ENCODE measurements around the gene NOL3. TPM values are rescaled to one million over a fixed set of nuclear protein-coding genes. Genes with fewer than 3 reads are reported as not detected.

Gene NOL3
- total and polyA plus RNA-seq, 2 of the 13 experiments (the other 11 are each of a cell fraction or from before 2014, with no cell fraction given) = 5.7 to 20.5 TPM

GRCh38 chr16:67170168-67170948, at the start of gene NOL3 (continued):
- TF ChIP-seq ZBTB25 (CRISPR knock-in tag; IDR thresholded peaks at IDR 0.05) (no peak; the same call in 1 of the 2 replicates), ARID5B (CRISPR knock-in tag; IDR thresholded peaks at IDR 0.05) (peak; percentile 13; the same call in 1 of the 2 replicates), AGO2 (optimal IDR thresholded peaks at IDR 0.05; ENCODE audit: low read depth, low read length) (peak; percentile 20), ZNF414 (CRISPR knock-in tag; IDR thresholded peaks at IDR 0.05) (peak; percentile 43; the same call in 1 of the 2 replicates), ZNF589 (CRISPR knock-in tag; conservative IDR thresholded peaks at IDR 0.05) (no peak), NR2F2 (IDR thresholded peaks at IDR 0.05; ENCODE audit: borderline replicate concordance, low read depth) (0 out of 2 replicates have a peak, but pooled peaks have one; percentile 23), PBX2 (CRISPR knock-in tag; IDR thresholded peaks at IDR 0.05) (no peak), ZSCAN20 (CRISPR knock-in tag; IDR thresholded peaks at IDR 0.05; ENCODE audit: borderline replicate concordance) (no peak), ZNF460 (CRISPR knock-in tag; IDR thresholded peaks at IDR 0.05; ENCODE audit: borderline replicate concordance) (no peak; the same call in 1 of the 2 replicates), NFYB (CRISPR knock-in tag; IDR thresholded peaks at IDR 0.05) (0 out of 2 replicates have a peak, but pooled peaks have one; percentile 28), KDM2A (CRISPR knock-in tag; IDR thresholded peaks at IDR 0.05; ENCODE audit: borderline replicate concordance, low read depth) (peak; percentile 41; the same call in 1 of the 2 replicates), ZNF136 (CRISPR knock-in tag; IDR thresholded peaks at IDR 0.05; ENCODE audit: low read depth) (no peak), KAT8 (CRISPR knock-in tag; IDR thresholded peaks at IDR 0.05) (0 out of 2 replicates have a peak, but pooled peaks have one; percentile 49), TFDP1 (CRISPR knock-in tag; IDR thresholded peaks at IDR 0.05; ENCODE audit: borderline replicate concordance) (peak; percentile 61; the same call in 1 of the 2 replicates), THAP11 (CRISPR knock-in tag; IDR thresholded peaks at IDR 0.05) (peak; percentile 8; the same call in 1 of the 2 replicates), FOXP4 (CRISPR knock-in tag; IDR thresholded peaks at IDR 0.05) (no peak), ZMYM4 (CRISPR knock-in tag; IDR thresholded peaks at IDR 0.05) (peak; percentile 44; the same call in 1 of the 2 replicates), GABPB1 (CRISPR knock-in tag; IDR thresholded peaks at IDR 0.05) (peak; percentile 46)
